Stimulated activated CD8-positive, alpha-beta memory T cell treated with anti-CD3 and anti-CD28 coated beads, Interleukin-7, amount 100 ng/mL, for 48 hours (primary cell): ENCODE data around the gene VAMP8.
A peak's percentile ranks its signal among the peaks of the same experiment; 100 is the strongest.
"Not testable (repeated sequence)": the region's sequence is repeated elsewhere in the genome, so short reads cannot be mapped to it uniquely, and the experiment has no call there.

Source experiments
- DNase-seq, 2 donors: peaks; one replicate each; pipeline ENCODE4 v3.0.0-alpha.2; 2020; ENCODE audit warnings: low read depth in 1 of 2; ENCODE audit errors: extremely low read depth in 1 of 2

Gene VAMP8

DNA sequence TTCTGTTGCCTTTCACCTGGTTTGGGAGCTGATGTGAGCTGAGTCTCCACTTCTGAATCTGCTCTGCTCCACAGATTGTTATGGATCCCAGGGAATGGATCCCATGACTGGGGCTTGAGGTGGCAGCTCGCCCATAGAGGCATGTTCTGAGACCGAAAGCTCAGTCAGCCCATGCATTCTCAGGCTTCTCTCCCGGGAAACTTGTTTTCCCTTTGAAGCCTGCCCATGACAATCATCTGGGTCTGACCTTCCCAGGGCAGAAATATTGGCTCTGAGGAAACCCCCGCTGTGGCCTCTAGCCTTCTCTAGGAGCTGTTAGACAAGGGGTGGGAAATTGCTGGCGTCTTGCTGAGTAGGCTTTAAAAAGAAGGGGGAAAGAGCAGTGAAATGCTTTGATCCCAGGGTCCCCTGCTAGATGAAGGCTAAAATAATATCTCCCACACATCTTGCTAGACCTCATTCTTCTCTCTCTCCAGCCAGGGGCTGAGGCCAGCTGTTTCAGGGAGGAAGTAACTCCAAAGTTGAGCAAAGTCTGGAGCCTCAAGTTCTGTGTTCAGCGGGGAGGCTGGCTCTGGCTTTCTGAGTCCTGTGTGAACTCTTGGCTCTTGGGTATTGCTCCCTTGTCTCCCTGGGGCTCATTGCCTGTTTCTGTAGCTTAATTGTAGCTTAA lies 2.0 kb downstream of the VAMP8 start:
- DNase-seq = no peak

DNA sequence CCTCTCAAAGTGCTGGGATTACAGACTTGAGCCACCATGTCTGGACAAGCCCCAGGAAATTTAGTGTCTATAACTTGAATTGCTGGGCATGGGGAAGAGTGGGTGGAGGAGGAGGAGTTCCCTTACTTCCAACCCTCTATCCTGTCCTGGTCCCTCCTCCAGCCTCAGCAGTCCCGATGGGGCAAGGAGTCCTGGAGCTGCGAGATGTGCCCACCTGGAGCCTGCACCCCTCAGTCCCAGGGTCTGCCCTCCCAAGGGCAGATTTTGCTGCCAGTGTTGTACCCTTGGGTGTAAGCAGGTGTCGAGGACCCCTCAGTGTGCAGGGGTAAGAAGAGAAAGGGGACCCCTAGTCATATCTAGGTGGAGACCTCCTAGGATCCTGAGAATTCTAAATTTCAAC lies 2.8 kb downstream of the VAMP8 start:
- no peak for DNase-seq

DNA sequence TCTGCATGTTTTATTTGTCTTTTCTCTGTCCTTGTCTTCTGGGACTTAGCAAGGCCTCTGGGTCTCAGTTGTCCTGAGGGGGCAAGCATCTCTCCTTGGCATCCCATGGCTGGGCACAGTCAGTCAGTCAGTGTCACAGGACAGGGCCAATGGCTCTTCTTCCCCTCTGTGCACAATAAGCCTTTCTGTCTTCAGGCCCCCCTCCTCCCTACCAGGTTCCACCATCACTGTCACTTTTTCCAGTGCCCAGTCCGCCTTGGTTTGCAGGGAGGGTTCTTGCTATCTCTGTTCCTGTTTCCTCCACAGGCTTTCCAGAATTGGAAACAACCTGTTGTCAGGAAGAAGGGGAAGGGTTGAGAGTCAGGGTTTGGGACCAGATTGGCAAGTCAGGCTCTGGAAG lies 5.1 kb downstream of the VAMP8 start:
- no peak for DNase-seq

DNA sequence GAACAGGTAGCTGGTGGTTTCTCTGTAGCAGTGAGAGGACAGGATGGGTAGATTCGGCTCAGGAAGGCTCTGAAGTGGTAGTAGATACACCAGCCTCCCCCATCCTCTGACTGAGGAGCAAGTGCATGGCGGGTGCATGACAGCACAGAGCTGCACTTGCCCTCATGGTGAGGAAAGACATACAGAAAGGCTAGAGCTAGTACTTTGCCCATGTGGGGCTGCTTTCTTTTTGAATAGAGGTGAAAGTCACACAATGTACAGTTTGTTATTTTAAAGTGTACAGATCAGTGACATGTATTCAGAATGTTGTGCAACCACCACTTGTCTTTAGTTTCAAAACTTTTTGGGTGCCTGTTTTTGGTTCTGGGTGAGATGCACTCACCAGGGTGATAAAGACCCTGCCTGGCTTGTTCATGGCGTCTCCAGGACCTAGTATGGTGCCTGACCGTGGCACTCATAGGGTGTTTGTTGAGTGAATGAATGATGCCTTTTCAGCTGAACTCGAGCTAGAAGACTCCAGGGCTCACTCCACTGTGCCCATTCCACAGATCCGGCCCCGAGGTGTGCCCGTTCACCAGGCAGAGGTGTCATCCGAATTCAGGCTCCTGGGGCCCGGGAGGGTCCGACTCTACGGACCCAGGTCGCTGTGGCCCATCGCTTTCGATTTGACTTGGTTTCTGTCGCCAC lies 6.4 kb downstream of the VAMP8 start:
- DNase-seq = no peak

DNA sequence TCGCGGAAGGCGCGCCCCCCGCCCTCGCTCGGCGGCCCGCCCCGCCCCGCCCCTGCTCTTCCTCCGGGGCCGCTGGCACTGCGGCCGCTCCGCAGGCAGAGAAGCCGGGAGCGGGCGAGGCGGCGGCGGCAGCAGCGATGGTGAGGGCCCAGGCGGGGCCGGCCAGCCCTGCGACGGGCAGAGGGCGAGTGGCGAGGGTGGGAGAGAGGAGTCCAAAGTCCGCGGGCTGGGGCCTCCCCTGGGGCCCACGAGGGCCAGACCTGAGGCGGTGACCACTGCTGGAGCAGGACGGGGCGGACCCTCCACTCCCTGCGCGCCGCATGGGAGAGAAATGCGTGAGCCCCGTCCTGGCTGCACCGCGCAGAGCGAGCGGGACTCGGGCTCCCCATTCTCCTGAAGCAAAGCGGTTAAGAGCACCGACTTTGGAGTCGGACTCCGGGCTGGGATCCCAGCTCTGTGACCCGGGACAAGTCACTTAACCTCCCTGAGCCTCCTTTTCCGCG lies 7.0 kb downstream of the VAMP8 start, which contains the start of gene VAMP5:
TSS of gene VAMP5 (plus strand) at position 78 of the 503 bp plus-strand sequence. CDS start at position 138, 60 bp downstream.
- peak in 1 of 2 donors; percentile 28 for DNase-seq

DNA sequence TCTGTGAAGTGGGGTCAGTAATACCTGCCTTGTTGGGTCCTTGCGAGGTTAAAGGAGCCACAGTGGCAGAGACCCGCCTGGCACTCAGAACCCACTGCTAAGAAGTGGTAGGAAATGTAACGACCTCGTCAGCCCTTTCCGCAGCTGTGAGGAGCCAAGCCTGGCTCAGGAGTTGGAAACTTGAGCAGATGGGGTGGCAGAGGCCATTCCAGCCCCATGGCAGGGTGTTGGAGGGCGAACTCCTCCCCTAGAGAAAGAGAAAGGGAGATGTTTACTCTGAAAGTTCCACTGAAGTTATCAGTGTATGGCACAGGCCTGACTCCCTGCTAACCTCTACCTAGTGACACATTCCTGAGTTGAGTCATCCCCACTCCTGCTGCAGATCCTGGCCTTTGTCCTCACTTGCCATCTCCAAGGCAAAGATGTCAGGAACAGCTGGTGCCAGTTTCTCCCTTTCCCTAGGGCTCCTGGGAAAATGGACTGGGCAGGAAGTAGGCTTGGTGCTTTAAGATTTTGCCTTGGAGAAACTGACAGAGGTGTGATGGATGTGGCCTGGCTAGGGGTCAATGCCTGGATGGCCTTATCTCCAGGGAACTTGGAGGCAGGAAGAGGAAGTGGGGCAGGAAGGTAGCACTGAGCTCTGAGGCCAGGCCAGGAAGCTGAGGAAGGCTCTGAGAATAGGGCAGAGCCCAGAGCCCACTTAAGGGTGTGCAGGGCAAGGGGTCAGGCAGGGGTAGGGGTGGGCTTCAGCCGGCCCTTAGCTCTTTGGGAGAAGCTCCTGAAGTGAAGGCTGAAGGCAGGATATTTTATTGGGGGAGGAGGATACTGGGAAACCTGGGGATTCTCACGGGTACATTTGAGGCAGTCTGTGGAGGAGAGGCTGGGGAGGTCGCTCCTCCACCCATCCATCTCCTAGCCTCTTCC lies 7.7 kb downstream of the VAMP8 start:
- no peak for DNase-seq

DNA sequence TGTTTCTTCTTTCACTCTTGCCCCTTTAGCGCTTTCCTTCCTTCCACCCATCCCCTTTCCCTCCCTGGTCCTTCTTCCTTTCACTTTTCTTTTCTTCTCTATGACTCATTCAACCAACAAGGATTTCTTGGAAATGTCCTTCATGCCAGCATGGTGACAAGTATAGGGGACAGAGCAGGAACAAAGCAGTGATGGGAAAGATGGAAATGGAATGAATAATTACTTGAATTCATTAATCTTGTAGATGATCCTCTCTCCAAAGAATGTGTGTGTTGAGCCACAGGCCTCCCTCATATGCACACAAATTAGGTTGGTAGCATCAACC lies 8.4 kb downstream of the VAMP8 start:
- DNase-seq = no peak

DNA sequence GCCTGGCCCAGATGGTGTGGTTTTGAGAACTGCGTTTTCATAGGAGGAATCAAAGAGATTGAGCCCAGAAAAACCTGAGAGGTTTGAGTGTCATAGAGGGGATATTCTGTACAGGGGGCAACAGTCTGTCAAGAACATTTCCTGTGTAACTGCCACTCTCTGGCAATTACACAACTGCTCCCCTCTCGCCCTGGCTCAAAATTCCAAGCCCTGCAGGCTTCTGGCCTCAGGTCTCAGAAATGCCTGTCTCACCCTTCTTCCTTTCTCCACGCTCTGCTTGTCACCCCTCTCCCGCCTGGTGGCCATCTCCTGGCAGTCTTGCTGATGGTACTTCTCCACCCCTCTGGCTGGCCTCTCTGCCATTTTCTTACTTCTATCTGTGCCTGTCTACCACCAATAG lies 10.8 kb downstream of the VAMP8 start:
- DNase-seq = no peak

DNA sequence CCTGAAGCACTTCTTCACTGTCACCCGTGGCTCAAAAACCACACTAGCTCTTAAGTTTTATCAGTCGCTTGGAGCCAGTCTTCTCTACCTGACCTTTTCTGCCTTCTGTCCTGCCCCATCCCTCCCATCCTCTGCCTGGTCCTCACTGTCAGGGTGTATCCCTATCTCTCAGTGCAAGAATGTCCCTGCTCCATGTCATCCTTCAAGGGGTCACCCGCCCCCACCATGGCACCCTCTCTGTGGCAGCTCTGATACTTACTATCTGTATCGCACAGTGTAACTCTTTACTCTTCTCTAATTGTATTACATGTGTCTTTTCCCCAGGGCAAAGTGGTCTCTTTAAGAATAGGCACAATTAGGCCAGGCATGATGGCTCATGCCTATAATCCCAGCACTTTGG lies 11.3 kb downstream of the VAMP8 start:
- no peak for DNase-seq

DNA sequence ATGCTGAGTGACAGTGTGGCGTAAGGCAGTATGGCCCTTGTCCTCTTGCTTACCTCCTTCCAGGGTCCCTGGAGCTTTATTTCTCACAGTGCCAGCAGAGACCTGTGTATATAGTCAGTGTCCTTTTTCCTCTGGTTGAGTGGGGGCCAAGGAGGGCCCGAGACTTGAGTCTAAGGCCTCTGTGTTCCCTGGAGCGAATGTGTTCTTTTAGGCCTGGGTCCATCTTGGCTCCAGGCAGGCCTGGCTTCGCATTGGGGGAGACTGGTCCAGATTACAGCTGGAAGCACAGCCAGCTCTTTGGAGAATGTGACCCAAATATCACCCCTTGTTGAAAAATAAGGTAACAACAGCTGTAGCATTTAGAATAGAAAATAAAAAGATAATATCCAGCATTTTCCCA lies 11.8 kb downstream of the VAMP8 start:
- DNase-seq = no peak

DNA sequence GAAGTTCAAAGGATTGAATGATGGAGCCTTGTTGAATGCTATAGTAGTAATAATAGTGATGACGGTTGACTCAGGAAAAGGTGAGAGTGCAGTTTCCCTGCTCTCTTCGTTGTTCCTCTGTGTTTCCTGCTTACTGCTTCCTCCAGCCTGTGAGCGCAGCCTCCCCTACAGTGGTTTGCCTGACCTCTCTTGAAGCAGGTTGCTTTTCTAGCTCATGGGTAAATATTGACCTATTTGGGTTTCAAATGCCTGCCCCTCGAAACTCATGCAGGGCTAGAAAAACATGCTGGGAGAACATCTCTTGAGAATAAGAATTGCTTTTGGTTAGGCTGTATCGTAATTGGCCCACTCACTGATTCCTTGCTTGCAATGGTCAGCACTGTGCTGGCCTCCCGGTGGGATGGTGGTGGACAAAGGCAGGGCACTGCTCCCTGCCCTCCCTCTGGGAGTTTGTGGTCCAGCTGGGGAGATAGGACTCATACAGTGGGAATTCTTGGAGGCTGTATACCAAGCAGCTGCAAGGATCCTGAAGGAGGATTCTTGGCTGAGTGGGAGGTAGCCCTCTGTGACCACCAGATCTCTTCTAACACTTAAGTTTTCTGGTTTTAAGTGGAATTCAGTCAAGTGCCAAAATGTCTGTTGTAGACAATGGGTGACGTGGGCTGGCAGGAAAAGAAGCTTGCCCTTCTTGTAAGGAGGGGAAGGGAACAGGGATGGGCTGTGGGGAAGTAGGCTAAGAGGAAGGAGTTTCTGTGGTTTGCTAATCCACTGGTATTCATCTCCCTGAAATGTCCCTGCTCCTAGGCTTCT lies 12.8 kb downstream of the VAMP8 start:
- DNase-seq = no peak

DNA sequence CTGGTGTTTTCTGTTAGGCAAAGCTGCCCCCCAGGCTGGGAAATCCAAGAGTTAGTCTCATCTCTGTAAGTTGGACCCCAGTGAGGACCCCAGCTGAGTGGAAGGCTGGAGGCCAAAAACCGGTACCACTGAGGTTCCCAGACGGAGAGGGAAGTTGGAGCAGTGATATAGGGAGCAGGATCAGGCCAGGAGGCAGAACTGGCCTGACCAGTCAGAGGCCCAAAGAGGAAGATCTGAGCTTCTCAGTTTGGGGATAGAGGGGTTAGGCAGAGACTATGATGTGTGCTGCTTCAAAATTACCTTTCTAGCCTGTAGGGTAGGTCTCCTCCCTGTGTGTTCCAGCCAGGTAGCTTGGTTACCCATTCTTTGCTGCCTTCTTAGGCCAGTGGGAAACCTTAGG lies 13.6 kb downstream of the VAMP8 start:
- DNase-seq = no peak

DNA sequence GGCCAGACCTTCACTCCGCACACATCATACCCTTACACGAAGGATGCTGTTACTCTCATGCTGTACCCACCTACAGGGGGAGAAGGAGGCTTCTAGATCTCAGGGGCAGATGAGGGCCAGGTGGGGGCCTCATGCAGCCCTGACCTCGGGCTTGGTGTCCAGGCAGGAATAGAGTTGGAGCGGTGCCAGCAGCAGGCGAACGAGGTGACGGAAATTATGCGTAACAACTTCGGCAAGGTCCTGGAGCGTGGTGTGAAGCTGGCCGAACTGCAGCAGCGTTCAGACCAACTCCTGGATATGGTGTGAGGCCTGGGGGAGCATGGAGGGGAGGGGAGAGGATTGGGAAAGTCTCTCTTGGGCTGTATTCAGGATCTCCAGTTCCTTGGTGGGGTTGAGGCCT lies 14.2 kb downstream of the VAMP8 start:
- no peak for DNase-seq

DNA sequence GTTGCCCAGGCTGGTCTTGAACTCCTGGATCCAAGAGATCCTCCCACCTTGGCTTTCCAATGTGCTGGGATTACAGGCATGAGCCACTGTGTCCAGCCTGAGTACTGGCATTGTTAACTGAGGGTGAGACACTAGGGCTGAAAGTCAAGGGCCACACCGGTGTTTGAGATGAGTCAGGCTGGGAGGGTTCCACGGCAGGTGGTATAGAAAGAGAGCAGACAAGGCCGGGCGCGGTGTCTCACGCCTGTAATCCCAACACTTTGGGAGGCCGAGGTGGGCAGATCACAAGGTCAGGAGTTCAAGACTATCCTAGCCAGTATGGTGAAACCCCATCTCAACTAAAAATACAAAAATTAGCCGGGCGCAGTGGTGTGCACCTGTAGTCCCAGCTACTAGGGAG lies 14.9 kb downstream of the VAMP8 start:
- not testable (repeated sequence) for DNase-seq

DNA sequence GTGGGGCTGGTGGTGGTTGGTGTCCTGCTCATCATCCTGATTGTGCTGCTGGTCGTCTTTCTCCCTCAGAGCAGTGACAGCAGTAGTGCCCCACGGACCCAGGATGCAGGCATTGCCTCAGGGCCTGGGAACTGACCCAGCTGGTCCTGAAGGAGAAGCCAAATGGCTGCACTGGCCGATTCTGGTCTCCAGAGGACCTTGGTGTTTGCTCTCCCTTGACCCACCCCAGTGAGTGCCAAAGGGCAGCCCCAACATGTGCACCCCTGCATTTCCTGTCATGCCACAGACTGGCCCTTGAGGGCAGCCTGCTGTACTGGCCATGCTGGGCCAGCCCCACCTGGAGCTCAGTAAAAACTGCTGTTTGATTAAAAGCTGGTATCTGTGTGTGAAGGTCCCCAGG lies 15.6 kb downstream of the VAMP8 start:
- no peak for DNase-seq

DNA sequence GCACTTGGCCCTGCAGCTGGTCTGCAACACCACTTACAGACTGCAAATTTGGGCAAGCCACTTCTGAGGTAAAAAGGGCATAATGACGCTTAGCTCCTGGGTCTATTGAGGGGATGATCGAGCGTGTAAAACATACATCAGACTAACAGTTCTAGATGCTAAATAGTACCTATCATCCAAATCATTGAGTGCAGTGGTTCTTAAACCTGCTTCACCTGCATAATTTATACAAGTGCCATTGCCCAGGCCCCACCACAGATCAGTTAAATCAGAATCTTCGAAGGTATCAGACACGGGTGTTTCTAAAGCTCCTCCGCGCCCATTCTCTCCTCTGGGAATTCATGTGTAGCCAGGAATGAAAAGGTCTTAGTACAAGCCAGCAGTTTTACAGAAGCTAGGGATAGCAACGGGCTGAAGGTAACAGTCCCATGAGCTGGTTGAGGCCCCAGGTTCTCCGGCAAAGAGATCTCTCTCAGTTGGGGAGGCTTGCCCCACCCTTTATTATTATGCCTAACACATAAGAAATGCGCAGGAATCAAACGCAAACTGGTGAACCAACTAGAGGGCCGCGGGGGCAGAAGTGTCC lies 17.4 kb downstream of the VAMP8 start:
- no peak for DNase-seq

DNA sequence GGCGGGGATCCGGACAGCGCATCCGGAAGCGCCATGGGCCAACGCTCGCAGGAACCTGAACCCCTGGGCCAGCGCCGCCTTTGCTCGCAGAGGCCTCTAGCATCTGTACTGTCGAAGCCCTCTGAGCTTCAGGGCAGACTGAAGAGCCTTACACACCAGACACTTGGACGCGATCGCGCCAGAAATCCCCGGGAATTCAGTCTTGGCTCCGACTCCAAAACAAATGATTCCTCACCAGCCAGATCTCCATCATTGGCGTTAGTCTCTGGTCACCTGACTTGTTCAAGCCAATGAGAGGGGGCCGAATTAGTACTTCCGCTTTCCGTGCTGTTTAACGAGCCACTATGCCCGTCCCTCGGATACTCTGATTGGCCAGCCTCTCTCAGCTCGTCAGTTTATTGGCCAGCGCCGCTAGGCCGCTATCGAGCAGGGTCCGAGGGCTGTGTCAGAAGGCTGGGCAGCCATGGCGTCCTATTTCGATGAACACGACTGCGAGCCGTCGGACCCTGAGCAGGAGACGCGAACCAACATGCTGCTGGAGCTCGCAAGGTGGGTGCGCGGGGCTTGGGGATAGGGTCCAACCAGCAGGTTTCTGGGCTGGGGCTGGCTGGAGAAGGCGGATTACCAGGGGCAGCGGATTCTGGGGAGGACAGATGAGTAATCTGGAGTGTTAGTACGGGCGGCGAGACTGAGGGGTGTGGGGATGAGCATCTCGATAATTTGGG lies 18.1 kb downstream of the VAMP8 start, which contains the start of gene RNF181:
TSS of gene RNF181 (plus strand) at position 445 of the 725 bp plus-strand sequence. CDS start at position 464, 19 bp downstream.
- DNase-seq = peak; percentile 71 to 90

DNA sequence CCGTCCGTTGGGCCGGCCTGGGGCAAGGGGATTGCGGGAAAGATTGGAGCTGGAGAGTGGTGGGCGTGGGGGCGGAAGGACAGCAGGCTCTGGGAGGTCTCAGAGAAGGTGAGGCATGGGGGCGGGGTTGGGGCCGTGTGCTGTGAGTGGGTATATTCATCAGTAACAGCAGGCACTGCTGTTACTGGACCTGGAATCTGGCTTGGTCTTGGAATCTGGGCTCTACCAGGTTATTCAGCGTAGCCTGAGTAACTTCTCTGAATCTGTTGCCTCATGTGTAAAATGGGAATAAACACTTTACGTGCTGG lies 18.6 kb downstream of the VAMP8 start:
- DNase-seq = no peak

DNA sequence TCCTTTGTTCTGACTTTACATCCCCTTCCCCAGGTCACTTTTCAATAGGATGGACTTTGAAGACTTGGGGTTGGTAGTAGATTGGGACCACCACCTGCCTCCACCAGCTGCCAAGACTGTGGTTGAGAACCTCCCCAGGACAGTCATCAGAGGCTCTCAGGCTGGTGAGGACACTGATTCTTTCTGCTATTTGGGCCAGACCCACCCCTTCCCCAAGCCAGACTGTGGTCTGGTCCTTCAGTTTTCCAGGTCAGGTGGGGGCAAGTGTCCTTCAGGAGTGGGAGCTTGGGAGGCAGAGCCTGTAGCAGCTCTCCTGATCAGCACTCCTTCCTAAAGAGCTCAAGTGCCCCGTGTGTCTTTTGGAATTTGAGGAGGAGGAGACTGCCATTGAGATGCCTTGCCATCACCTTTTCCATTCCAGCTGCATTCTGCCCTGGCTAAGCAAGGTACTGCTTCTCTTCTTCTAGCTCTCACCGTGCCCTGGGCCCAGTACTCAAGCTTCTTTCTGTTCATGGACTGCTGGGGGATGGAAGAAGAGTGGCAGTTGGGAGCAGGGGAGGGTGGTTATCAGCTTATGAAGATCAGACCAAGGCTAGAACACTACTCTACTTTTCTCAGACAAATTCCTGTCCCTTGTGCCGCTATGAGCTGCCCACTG lies 19.2 kb downstream of the VAMP8 start:
- DNase-seq = no peak
